HepG2 (cell line): ENCODE data around the gene HBQ1. TPM values are rescaled to one million over a fixed set of nuclear protein-coding genes. Genes with fewer than 3 reads are reported as not detected.
"Not testable (repeated sequence)": the region's sequence is repeated elsewhere in the genome, so short reads cannot be mapped to it uniquely, and the experiment has no call there.

ENCODE experiments used
- AHR ChIP-seq: IDR thresholded peaks from 2 replicates; pipeline ENCODE4 v1.6.1; 2018; ENCODE audit warnings: missing genetic modification reagents, missing compliant biosample characterization
- BATF2 ChIP-seq: sonication (generic); formaldehyde crosslinking; IDR thresholded peaks from 2 replicates; pipeline ENCODE4 v1.8.0; 2022; ENCODE audit warnings: mild to moderate bottlenecking, missing genetic modification reagents, moderate library complexity
- EHMT2 ChIP-seq: fragments of 200-600 bp; sonication (generic); IDR thresholded peaks from 2 replicates; pipeline ENCODE4 v1.7.0; 2017; ENCODE audit warnings: antibody characterized with exemption, low read depth, low read length, borderline replicate concordance
- IRF2 ChIP-seq: IDR thresholded peaks from 2 replicates; pipeline ENCODE4 v1.6.1; 2018; ENCODE audit warnings: missing genetic modification reagents, missing compliant biosample characterization
- MIER2 ChIP-seq: IDR thresholded peaks from 2 replicates; pipeline ENCODE4 v1.6.1; 2016; ENCODE audit warnings: missing biosample characterization, missing genetic modification reagents
- MIXL1 ChIP-seq: IDR thresholded peaks from 2 replicates; pipeline ENCODE4 v1.6.1; 2016
- NCOA2 ChIP-seq: sonication (generic); formaldehyde crosslinking; IDR thresholded peaks from 2 replicates; pipeline ENCODE4 v1.8.0; 2022; ENCODE audit warnings: inconsistent platforms
- PPARG ChIP-seq: conservative IDR thresholded peaks from 2 replicates; pipeline ENCODE4 v1.6.1; 2016; ENCODE audit warnings: missing biosample characterization, missing genetic modification reagents
- REST ChIP-seq, 2 experiments: IDR thresholded peaks; 2 replicates each; pipeline ENCODE4 v1.6.1; 2011 to 2012; ENCODE audit warnings: low read length in 2 of 2, borderline replicate concordance in 1 of 2, low read depth in 1 of 2, mild to moderate bottlenecking in 1 of 2, moderate library complexity in 1 of 2
- SAP130 ChIP-seq: IDR thresholded peaks from 2 replicates; pipeline ENCODE4 v1.6.1; 2016; ENCODE audit warnings: low read depth
- SMAD3 ChIP-seq: sonication (generic); formaldehyde crosslinking; IDR thresholded peaks from 2 replicates; pipeline ENCODE4 v1.4.0; 2020; ENCODE audit warnings: missing genetic modification reagents
- SOX13 ChIP-seq, 3 experiments: fragments of 450-650 bp in 1 of 3; sonication (generic) in 1 of 3; formaldehyde crosslinking in 1 of 3; IDR thresholded peaks in 2 of 3; conservative IDR thresholded peaks in 1 of 3; 2 replicates each; pipeline versions ENCODE4 v1.5.0 to v1.6.1; 2016 to 2020; ENCODE audit warnings: antibody characterized with exemption in 1 of 3, mild to moderate bottlenecking in 1 of 3, missing compliant biosample characterization in 1 of 3, missing genetic modification reagents in 1 of 3, moderate library complexity in 1 of 3
- TEAD3 ChIP-seq: optimal IDR thresholded peaks from 2 replicates; pipeline ENCODE3; 2016; ENCODE audit warnings: borderline replicate concordance
- THAP11 ChIP-seq: IDR thresholded peaks from 2 replicates; pipeline ENCODE4 v1.6.1; 2016; ENCODE audit warnings: missing biosample characterization, missing genetic modification reagents
- TSC22D2 ChIP-seq: sonication (generic); formaldehyde crosslinking; IDR thresholded peaks from 2 replicates; pipeline ENCODE4 v1.5.1; 2020; ENCODE audit warnings: missing genetic modification reagents, mild to moderate bottlenecking, borderline replicate concordance
- ZBTB20 ChIP-seq: sonication (generic); formaldehyde crosslinking; IDR thresholded peaks from 2 replicates; pipeline ENCODE4 v1.8.1; 2023; ENCODE audit warnings: missing genetic modification reagents, low read depth, mild to moderate bottlenecking, borderline replicate concordance
- ZBTB26 ChIP-seq: IDR thresholded peaks from 2 replicates; pipeline ENCODE4 v1.6.1; 2016; ENCODE audit warnings: missing compliant biosample characterization, missing genetic modification reagents, borderline replicate concordance
- ZNF232 ChIP-seq: sonication (generic); formaldehyde crosslinking; IDR thresholded peaks from 2 replicates; pipeline ENCODE4 v1.4.0; 2020; ENCODE audit warnings: missing genetic modification reagents, borderline replicate concordance
- ZNF563 ChIP-seq: sonication (generic); formaldehyde crosslinking; IDR thresholded peaks from 2 replicates; pipeline ENCODE4 v1.8.0; 2022; ENCODE audit warnings: mild to moderate bottlenecking, moderate library complexity, missing genetic modification reagents
- ZNF687 ChIP-seq: sonication (generic); formaldehyde crosslinking; IDR thresholded peaks from 2 replicates; pipeline ENCODE4 v1.5.1; 2020; ENCODE audit warnings: mild to moderate bottlenecking, missing genetic modification reagents, moderate library complexity
- polyA plus RNA-seq, 8 experiments: library from polyadenylated mRNA; depleted of rRNA in 3 of 8; stranded (reverse) in 7 of 8; unstranded in 1 of 8; fragments of >200 nt; fragmentation: Illumina TruSeq in 4 of 8; extraction: Trizol in 4 of 8; gene quantifications; 2 replicates each; pipeline versions ENCODE4 v1.2.1 to v1.2.3, GENCODE V29; 2011 to 2016; ENCODE audit warnings: low read depth in 4 of 8, missing spikeins in 1 of 8, mixed read lengths in 1 of 8; ENCODE audit not compliant: insufficient read depth in 1 of 8
- total RNA-seq, 5 experiments: library from RNA; depleted of rRNA; stranded (reverse); fragments of >200 nt; fragmentation: Illumina TruSeq; extraction: Trizol; gene quantifications; 2 replicates each; pipeline ENCODE4 v1.2.3, GENCODE V29; 2016; ENCODE audit warnings: low read depth in 1 of 5

HBQ1 gene
- total and polyA plus RNA-seq, 2 of the 13 experiments (the other 11 are each of a cell fraction or from before 2014, with no cell fraction given) = 4.9 to 7.4 TPM

- peak; percentile 96 for TF ChIP-seq MIER2
- peak; percentile 81 for TF ChIP-seq SAP130 (CRISPR knock-in tag)
- TF ChIP-seq AHR (CRISPR knock-in tag) = 0 out of 2 replicates have a peak, but pooled peaks have one; percentile 58
- 0 out of 2 replicates have a peak, but pooled peaks have one; percentile 46 for TF ChIP-seq BATF2 (CRISPR knock-in tag)
- TF ChIP-seq IRF2 (CRISPR knock-in tag) = 0 out of 2 replicates have a peak, but pooled peaks have one; percentile 32
- TF ChIP-seq MIXL1 (CRISPR knock-in tag) = peak; percentile 59; the same call in 1 of the 2 replicates
- peak; percentile 67; the same call in 1 of the 2 replicates for TF ChIP-seq EHMT2
- TF ChIP-seq TEAD3 (CRISPR knock-in tag) = peak; percentile 43
- TF ChIP-seq REST (IDR thresholded peaks at IDR 0.05; ENCODE audit: borderline replicate concordance in 1 of 2, low read depth in 1 of 2, low read length in 2 of 2) = peak; percentile 48 to 90
- peak; percentile 80 for TF ChIP-seq ZBTB26 (CRISPR knock-in tag)
- 0 out of 2 replicates have a peak, but pooled peaks have one; percentile 54 for TF ChIP-seq SMAD3 (CRISPR knock-in tag)
- 0 out of 2 replicates have a peak, but pooled peaks have one; percentile 35 for TF ChIP-seq ZNF232 (CRISPR knock-in tag)
- 0 out of 2 replicates have a peak, but pooled peaks have one; percentile 16 for TF ChIP-seq NCOA2 (CRISPR knock-in tag)
- peak; percentile 73; the same call in 1 of the 2 replicates for TF ChIP-seq TSC22D2
- TF ChIP-seq ZBTB20 (CRISPR knock-in tag) = peak; percentile 53; the same call in 1 of the 2 replicates
- TF ChIP-seq SOX13 (IDR thresholded peaks at IDR 0.05) = not testable (repeated sequence)
- 0 out of 4 replicates have a peak, but pooled peaks of 1 of the 2 experiments have one; percentile 11 for TF ChIP-seq SOX13 (CRISPR knock-in tag; conservative IDR thresholded peaks at IDR 0.05 in 1 of 2, IDR thresholded peaks at IDR 0.05 in 1 of 2)
- 0 out of 2 replicates have a peak, but pooled peaks have one; percentile 29 for TF ChIP-seq PPARG (CRISPR knock-in tag)
- TF ChIP-seq ZNF563 (CRISPR knock-in tag) = peak; percentile 50; the same call in 1 of the 2 replicates
- peak; percentile 34 for TF ChIP-seq ZNF687 (CRISPR knock-in tag)
- 0 out of 2 replicates have a peak, but pooled peaks have one; percentile 24 for TF ChIP-seq THAP11 (CRISPR knock-in tag)
Observed at GRCh38 chr16:170088-170507, 10.2 kb upstream of the HBQ1 start (continued).
